ENCODE results near the gene MMD. TPM values are rescaled to one million over a fixed set of nuclear protein-coding genes. Genes with fewer than 3 reads are reported as not detected.
A peak's percentile ranks its signal among the peaks of the same experiment; 100 is the strongest.

MMD gene
- total RNA-seq, 3 donors from 2014 or later, result 10.8 to 12.6 (median 12.4) TPM

GRCh38 chr17:55345132-55345531 lies 76.5 kb downstream of the MMD start:
- H3K27me3 Mint-ChIP-seq (ENCODE audit: low read depth), result no peaks in the 10 kb centered on the region
- ATAC-seq (no peak), DNase-seq (no peak)
- peaks cover 55% of the 10 kb centered on the region for H3K4me1 Mint-ChIP-seq (ENCODE audit: low read depth)
- H3K36me3 Mint-ChIP-seq (ENCODE audit: insufficient read depth), result no peaks in the 10 kb centered on the region
- no peak overlapping the region for H3K4me3 Mint-ChIP-seq
- H3K9me3 Mint-ChIP-seq, result peaks cover 4% of the 10 kb centered on the region

DNA sequence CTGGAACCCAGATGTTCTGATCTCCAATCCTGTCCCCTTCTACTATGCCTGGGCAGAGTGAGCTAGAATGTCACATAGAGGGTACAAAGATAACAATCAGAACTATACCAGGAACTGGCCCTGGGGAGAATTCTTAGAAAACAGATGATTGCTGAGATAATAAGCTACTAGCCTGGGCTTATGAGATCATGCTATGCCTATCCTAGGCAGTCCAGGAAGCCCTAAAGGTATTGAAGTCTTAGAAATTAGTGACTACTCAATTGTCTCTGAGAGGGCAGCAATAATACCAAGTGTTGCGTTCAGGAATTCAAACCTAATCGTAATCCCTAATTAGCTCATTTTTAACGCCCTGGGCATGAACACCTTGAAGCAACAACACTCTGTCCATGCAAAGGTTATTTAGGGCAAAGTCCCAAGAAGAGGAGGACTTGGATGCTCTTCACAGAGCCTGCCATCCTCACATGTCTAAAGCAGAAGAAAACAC lies 77.1 kb downstream of the MMD start:
- Mint-ChIP-seq H3K27me3 (ENCODE audit: low read depth) (peaks cover under 1% of the 10 kb centered on the region), H3K4me1 (ENCODE audit: low read depth) (peaks cover 61% of the 10 kb centered on the region)
- ATAC-seq, result peak; percentile 61 to 69

GRCh38 chr17:55343900-55344513 lies 77.6 kb downstream of the MMD start:
- Mint-ChIP-seq H3K27me3 (ENCODE audit: low read depth) (peaks cover 4% of the 10 kb centered on the region), H3K9me3 (peaks cover 4% of the 10 kb centered on the region), H3K4me1 (ENCODE audit: low read depth) (peaks cover 60% of the 10 kb centered on the region), H3K4me3 (no peak overlapping the region), H3K36me3 (ENCODE audit: insufficient read depth) (no peaks in the 10 kb centered on the region)
- DNase-seq (no peak), ATAC-seq (peak; percentile 4 to 5)

More for the DNA sequence above, 77.1 kb downstream of the MMD start:
- H3K9me3 Mint-ChIP-seq, result peaks cover 4% of the 10 kb centered on the region
- no peak for DNase-seq
- H3K36me3 Mint-ChIP-seq (ENCODE audit: insufficient read depth), result no peaks in the 10 kb centered on the region
- H3K4me3 Mint-ChIP-seq, result no peak overlapping the region

DNA sequence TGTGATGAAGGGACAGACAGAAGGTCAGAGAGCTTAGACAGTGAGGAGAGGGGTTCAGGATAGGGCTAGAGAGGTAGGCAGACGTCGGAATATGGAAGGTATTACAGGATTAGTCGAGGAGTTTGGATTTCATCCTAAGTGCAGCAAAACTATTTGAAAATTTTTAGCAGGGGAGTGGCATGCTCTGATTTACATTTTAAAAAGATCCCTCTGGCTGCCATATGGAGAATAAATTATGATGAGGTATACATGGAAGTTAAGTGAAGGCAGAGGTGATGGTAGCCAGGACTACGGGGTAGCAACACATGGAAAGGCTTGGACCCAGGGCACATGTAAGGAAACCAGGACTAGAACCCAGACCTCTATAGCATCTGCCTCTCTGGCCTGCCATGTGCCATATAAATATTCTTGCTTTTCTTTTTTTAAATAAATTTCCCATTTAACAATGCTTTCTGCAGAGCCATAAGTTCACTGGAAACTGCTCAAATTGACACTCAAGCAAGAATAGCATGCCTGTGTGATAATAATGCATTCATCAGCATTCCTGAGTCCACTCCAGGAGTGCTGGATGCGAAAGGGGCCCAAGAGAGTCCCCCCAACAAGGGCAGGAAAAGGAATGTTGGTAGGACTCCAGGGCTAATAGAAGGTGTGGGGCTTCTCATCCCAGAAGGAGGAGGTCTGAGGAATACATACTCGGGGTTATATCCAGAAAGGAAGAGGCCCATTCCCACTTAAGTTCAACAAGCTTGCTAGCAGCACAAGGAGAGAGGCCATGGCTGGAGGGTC lies 78.6 kb downstream of the MMD start:
- Mint-ChIP-seq H3K9me3 (peaks cover 4% of the 10 kb centered on the region), H3K36me3 (ENCODE audit: insufficient read depth) (no peaks in the 10 kb centered on the region), H3K4me3 (no peak overlapping the region), H3K4me1 (ENCODE audit: low read depth) (peaks cover 50% of the 10 kb centered on the region), H3K27me3 (ENCODE audit: low read depth) (peaks cover 8% of the 10 kb centered on the region)
- DNase-seq, result no peak
- ATAC-seq, result no peak

Other genes with a start within 250 kb of the MMD start
- gene HLF, start 156.9 kb downstream of the MMD start, total RNA-seq, result 1 to 10 TPM in 2 of 3 donors, under 1 TPM in 1; 0.98 to 1.6 (median 1.0) TPM
- gene SMIM36, start 89.6 kb upstream of the MMD start, total RNA-seq, result not detected